Non-pigmented ciliary epithelial cell (primary cell): ENCODE measurements around the gene FARP2.
"Not testable (repeated sequence)": the region's sequence is repeated elsewhere in the genome, so short reads cannot be mapped to it uniquely, and the experiment has no call there.

ENCODE experiments used
- DNase-seq: peaks from one replicate; pipeline ENCODE4 v3.0.0-alpha.2; 2010; ENCODE audit warnings: low read depth

The FARP2 gene

DNA sequence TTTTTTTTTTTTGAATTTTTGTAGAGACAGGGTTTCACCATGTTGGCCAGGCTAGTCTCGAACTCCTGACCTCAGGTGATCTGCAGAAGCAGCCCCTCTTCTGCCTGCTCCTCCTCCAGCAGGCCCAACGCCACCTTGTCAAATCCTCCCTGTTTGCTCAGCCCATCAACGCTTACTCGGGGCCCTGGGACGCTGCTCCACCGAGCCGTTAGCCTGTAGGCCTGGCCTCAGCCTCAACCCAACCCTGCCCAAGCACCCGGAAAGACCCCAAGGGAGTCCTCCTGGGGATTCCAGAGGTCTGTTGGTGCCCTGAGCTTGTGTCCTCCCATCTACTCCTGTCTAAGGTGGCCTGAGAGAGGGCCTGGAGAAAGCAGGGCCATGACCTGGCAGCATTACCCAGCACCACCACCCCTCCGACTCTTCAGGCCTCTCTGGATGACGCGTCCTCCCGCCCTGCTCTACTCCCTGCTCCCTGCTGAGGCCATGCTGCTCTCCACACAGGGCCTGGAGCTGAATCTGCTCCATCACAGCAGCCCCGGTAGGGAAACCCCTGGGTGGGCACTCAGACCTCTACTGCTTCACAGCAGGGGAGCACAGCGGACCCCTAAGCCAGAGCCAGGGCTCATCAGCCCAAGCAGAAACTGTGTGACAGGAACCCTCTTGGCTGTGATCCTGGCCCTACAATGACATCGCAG is 149.1 kb downstream of the FARP2 start:
- no peak for DNase-seq

DNA sequence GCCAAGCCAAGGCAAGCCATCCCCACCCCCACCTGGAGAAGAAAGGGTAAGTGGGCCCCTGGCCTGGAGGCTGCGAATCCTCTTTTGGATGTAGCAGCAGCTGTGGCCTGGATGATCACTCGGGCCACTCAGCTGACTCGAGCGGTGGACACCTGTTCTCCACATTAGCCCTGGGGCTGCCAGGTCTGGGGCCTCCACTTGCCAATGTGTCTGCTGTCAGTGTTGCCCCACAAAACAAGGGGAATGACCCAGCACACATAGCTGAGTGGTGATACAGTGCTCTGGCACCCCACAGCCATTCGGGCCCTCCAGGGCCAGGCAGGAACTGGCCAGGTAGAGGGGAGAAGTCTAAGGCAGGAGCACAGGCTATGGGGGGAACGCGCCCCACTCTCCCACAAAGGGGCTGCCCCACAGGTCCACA is 149.7 kb downstream of the FARP2 start:
- DNase-seq = no peak

DNA sequence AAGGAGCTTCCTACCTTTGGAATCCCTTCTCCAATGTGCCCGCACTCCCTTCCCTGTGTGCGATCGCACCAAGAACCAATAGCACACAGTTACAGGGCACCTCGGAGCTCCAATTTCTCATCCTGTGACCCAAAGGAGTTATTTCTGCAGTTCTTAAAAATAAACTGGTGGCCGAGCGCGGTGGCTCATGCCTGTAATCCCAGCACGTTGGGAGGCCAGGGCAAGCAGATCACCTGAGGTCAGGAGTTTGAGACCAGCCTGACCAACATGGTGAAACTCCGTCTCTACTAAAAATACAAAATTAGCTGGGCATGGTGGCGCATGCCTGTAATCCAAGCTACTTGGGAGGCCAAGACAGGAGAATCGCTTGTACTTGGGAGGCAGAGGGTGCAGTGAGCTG is 150.2 kb downstream of the FARP2 start:
- DNase-seq = not testable (repeated sequence)

DNA sequence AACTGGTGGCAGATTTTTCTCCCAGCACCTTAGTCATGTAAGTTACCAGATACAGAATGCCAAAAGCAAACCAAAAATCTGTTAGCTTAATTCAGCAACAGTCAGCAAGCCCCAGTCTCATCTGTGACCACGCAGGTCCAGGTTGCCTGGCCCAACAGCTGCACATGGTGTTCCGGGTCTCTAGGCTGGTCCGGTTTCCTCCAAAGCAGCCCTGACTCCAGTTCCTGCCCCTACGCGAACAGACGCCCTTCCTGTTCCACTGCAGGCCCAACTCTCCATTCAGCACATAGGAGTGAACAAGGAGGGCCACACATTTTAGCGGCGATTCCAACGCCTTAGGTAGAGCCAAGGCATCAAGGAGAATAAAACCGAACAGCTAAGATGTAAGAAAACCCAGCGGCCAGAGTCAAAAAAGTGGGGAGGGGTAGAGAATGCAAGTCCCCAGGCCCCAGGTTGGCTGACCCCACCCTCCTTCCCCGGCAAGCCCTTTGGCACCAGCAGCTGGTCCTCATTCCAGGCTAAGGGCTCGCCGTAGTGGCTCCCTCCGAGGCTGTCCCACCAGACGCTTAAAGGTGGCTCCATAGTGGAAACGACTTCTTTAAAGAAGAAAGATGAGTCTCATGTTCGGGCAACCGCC is 150.8 kb downstream of the FARP2 start:
- no peak for DNase-seq

DNA sequence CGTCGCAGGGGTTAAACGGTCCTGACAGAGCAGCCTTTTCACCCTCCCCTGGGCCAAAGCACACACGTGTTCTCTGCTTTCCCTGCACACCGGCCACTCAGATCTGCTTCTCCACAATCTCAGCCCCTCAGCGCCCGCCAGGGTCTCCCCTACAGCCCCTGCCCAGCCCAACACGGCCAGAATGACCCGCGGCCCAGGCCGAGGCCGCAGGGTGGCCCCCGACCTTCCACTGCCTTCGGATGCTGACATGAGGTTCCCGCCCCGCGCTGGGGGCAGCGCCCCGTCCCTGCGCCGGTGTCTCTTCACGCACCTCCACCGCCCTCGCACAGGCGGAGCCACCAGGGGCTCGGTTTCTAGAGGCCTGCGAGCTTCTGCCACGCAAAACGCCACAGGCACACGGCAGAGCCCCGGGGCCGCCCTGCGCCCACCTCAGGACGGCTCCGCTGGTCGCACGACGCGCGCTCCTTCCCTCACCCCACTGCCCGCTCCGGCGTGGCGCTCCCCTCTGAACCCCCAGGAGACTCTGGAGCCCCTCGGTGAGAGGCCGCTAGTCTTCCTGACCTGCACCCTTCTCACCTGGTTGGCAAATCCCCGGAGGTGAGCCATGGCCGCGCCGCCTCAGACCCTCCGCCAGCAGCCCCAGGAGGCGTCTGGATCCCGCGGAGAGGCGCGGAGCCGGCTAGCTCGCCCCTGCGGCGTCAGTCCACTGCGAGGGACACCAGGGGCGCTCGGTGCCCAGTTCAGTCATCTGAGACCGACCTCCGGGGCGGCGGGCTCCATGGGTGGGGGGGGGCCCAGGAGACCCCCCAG is 151.6 kb downstream of the FARP2 start:
- DNase-seq = no peak

DNA sequence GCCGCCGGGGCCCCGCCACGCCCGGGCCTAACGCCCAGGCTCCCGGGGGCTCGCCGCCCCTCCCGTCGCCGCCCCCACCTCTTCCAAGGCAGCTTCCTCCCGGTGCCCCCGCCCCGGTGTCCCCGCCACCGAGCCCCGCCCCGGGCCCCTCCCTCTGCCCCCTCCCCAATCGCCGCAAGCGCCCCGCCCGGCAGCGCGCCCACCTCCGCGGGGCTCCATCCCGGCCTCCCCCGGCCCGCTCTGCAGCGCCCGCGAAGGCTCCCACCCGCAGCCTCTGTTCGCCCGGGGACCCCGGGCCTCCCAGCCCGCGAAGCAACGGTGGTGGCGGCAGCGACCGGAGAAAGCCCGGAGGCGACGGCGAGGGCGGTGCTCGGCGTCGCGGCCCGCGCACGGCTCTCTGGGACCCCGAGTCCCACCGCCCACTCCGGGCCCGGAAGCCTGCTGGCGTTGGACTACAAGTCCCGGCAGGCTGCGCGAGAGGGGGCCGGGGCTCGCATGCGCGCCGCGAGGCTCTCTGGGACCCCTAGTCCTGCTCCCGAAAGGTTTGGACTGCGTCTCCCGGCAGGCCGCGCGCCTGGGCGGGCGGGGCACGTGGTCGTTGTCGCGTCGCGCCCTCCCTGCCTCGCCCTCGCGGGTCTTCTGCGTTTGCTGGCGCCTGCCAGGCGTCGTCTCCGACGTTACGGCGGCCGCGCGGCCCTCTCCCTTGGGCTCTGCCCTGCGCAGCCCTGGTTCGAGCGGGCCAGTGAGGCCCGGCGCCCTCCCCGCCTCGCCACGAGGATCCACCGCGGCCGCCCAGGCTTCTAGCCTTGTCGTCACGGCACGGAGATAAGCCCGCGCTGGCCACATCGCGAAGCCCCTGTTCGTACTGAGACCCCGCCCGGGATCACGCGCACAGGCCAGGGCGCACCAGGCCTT is 152.4 kb downstream of the FARP2 start, which contains the start of gene STK25:
Gene STK25 (minus strand): TSS at position 345 of the 915 bp plus-strand sequence. CDS start 549 bp downstream, outside the sequence.
- DNase-seq = peak; percentile 81

DNA sequence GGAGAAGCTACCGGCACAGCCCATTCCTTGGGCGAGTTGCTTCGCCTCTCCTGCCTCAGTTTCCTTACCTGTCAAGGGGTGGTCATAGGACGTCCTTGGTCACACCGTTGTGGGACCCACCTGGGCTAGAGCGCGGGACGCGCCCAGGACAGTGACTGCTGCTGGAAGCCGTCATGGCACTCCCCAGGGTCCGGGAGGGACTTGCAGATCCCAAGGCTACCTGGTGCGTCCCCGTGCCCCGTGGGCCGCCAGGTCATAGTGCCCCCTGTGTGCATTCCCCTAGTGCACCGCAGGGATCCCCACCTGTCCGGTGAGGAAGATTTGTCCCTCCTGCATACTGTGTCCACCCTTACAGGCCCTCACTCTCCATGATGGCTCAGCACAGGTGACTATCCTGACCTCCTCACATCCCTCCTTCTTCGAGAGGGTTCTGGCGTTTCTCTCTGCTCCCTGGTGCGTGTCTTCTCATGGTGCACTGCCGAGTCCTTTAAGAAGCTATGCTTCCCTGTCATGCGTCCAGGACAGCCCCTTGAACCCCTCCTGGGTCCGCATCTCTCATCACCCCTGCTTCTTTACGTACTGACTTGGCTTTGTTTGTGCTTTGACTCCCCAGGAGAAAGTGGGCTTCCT is 153.2 kb downstream of the FARP2 start:
- DNase-seq = no peak

DNA sequence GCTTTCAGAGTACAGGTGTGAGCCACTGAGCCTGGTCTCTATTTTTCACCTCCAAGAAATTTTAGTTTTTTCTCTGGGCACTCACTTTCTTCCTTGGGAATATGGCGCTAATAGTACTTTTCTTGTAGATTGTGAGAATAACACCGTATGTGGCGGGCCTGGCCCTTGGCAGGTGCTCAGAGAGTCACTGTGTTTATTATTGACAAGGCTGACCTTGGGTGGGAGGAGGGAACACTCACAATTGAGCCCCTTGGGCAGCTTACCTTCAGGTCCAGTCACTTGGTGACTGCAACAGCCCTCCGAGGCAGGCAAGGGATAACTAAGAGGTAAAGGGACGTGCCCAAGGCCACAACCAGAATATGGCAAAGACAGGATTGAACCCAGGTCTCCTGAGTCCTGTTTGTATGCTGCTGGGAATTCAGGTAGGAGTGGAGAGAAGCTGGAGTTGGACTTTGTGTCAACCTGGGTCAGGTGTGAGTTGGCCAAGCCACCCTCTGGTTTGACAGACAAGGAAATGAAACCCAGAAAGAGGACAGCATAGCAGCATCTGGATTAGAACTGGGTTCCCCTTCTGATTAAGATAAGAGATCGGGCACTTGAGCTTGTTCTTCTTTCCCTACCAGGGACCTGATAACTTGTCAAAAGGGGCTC is 155.1 kb downstream of the FARP2 start:
- no peak for DNase-seq

DNA sequence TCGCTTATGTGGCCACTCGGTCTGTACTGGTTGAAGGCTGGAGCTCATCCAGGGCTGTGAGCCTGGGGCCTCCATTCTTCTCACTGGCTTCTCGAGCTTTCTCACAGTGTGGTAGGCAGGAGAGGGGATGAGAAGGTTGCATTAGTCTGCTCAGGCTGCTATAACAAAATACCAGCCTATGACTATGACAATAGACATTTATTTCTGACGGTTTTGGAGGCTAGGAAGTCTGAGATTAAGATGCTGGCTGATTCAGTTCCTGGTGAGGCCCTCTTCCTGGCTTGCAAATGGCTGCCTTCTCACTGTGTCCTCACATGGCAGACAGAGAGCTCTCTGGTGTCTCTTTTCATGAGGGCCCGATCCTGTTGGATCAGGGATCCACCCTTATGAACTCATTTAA is 158.5 kb downstream of the FARP2 start:
- no peak for DNase-seq

DNA sequence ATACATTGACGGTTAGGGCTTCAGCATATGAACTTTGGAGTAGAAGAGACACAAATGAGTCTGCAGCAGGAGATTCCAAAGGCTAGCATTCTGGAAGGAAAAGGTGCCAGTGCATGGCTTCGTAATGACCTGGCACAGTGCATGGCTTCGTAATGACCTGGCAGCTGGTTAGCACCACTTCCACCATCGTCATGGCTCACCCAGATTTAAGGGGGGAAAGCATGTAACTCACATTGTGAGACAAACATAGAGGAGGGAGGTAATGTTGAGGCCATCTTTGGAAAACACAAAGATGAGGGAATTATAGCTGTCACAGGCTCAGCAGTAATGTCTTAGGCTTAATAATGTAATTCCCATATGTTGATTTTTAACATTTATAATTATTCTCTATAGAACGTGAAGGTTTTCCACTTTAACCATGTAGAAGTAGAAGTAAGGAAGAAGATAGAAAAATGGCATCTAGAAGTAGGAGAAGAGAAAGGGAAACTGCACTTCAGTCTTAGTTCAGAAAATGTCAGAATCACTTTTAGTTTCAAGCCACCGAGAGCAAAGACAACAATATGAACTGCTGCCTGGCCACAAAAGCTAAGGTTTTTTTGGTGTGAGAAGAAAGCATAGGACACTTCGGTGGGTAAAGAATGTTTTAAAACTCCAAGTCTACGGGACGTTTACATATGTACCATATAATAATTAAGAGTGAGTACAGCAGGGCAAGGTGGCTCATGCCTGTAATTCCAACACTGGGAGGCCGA is 159.1 kb downstream of the FARP2 start:
- DNase-seq = no peak

DNA sequence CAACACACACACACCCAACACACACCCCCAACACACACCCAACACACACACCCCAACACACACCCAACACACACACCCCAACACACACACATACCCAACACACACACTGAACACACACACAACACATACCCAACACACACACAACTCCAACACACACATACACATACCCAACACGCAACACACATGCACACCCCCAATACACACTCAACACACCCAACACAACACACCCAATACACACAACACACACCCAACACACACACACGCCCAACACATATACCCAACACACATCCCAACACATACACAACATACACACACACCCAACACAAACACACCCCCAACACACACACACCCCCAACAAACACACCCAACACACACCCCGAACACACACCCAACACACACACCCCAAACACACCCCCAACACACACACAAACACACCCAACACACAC is 160.5 kb downstream of the FARP2 start:
- DNase-seq = no peak

DNA sequence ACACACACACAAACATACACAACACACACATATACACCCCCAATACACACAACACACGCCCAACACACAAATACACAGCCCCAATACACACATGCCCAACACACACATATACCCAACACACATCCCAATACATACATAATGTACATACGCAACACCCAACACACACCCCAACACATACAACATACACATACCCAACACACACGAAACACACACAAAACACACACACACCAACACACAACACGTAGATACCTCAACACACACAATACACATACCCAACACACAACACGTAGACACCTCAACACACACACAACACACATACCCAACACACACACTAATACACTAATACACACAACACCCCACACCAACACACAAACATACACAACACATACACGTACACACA is 161.2 kb downstream of the FARP2 start:
- DNase-seq = no peak

DNA sequence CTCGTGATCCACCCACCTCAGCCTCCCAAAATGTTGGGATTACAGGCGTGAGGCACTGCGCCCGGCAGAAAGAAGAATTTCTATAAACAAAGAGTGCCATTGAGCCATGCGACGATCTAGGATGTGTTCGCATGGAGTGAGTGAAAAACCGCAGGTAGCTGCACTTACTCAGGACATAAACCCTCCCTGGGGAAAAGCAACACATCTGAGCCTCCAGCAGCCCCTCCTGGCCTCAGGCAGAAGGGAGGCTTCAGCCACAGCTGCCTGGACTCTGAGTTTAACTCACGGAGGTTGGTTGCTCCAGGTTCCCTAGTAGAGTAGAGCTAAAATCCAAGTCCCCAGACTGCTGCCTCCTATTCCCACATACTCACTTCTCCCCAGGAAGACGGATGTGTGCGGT is 163.6 kb downstream of the FARP2 start:
- DNase-seq = no peak

DNA sequence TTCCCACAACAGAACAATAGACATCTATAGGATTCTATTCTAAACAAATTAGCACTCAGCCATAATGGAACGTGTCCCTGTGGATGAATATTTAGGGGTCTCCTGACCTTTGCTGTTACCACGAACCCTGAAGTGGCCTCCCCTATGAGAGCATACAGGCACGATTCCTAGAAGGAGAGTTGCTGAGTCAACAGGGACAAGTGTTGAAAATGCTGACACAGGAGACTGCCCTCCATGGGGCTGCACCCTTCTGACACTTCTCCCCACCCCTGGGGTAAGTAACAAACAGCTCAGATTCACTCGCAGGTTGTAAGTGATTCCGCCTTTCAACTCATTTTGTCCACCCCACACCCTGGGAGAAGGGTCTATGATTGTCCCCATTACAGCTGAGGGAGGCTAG is 166.4 kb downstream of the FARP2 start:
- DNase-seq = no peak

DNA sequence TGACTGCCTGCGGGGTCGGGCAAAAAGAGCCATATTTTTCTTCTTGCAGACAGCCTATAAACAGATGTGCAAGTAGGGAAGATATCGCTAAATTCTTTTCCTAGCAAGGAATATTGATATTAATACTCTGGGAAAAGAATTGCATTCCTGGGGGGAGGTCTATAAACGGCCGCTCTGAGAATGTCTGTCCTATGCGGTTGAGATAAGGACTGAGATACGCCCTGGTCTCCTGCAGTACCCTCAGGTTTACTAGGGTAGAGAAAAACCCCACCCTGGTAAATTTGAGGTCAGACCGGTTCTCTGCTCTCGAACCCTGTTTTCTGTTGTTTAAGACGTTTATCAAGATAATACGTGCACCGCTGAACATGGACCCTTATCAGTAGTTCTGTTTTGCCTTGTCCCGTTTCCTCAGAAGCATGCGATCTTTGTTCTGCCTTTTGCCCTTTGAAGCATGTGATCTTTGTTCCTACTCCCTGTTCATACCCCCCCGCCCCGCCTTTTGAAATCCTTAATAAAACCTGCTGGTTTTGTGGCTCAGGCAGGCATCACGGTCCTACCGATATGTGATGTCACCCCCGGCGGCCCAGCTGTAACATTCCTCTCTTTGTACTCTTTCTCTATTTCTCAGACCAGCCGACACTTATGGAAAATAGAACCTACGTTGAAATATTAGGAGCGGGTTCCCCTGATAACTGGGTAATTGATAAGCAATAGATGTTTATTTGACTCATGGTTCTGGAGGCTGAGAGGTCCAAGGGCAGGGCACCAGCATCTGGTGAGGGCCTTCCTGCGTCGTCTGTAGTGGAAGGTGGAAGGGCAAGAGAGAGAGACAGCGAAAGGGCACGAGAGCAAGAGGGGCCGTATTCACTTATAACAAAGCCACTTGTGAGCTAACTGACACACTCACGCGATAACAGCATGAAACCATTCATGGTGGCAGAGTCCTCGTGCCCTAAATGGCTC is 170.0 kb downstream of the FARP2 start:
- not testable (repeated sequence) for DNase-seq

DNA sequence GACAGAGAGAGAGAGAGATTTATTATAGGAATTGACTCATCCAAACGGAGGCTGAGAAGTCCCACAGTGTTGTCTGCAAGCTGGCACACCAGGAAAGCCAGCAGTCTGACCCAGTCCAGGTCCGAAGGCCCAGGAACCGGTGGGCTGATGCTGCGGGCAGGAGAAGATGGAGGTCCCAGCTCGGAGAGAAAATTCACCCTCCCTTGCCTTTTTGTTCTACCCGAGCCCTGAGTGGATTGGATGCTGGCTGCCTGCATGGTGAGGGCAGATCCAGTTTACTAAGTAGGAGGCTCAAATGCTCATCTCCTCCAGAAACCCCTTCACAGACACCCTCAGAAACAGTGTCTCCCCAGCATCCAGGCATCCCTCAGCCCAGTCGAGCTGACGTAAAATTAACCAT is 174.5 kb downstream of the FARP2 start:
- no peak for DNase-seq

DNA sequence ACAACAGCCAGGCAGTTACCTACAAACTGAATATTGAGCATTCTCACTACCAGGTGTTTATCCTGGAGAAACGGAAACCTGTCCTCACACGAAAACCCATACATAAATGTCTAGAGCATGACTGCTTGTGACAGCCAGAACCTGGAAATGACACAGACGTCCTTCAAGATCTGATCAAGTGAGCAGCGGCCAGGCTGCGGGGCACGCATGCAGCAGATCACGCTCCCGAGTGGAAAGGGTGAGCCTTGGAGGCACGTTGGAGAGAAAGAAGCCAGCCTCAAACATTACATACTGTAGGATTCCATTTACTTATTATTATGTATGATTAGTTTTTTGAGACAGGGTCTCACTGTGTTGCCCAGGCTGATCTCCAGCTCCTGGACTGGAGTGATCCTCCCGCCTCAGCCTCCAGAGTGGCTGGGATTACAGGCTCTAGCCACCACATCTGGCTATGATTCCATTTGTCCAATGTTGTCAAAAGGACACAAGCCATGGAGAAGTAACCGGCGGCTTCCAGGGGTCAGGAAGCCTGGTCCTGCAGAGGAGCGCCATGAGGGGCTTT is 175.2 kb downstream of the FARP2 start:
- no peak for DNase-seq

DNA sequence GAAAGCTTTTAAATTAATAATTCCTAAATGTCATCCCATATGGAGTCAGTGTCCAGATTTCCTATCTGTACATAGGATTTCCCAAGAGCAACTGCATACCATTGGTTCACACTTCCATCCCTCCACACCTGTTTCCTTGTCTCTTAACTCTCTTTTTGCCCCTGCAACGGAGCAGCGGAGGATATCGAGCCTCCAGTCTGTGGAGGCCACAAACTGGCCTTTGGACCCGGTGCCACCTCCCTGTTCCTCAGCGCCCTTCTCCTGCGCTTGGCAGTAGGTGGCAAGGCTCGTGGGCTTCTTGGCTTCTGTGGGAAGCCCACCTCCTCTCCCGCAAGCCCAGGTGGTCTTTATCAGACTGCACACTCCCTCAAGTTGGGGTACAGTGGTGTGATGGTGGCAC is 176.1 kb downstream of the FARP2 start:
- no peak for DNase-seq
